GM18499 (cell line): ENCODE data around the gene PCNX4.

Experiments used
- ATAC-seq: cut with Tn5 transposase; IDR thresholded peaks from one replicate; pipeline ENCODE4 v1.9.1; 2021; ENCODE audit warnings: moderate number of reproducible peaks; ENCODE audit not compliant: insufficient read depth, unreplicated experiment

PCNX4 gene

GRCh38 chr14:60204104-60204842, 112.5 kb downstream of the PCNX4 start:
- peak; percentile 69 for ATAC-seq

- peak; percentile 33 for ATAC-seq
Observed at GRCh38 chr14:60204843-60205774, 113.4 kb downstream of the PCNX4 start.

GRCh38 chr14:60206249-60206670, 114.5 kb downstream of the PCNX4 start:
- no peak for ATAC-seq

- ATAC-seq = no peak
Observed at GRCh38 chr14:60206837-60207533, 115.3 kb downstream of the PCNX4 start.

- ATAC-seq = no peak
Observed at GRCh38 chr14:60210703-60211102, 119.0 kb downstream of the PCNX4 start.

GRCh38 chr14:60211153-60211552, 119.4 kb downstream of the PCNX4 start:
- ATAC-seq = no peak

GRCh38 chr14:60212503-60213371, 121.0 kb downstream of the PCNX4 start:
- ATAC-seq = peak; percentile 87

GRCh38 chr14:60214003-60214402, 122.3 kb downstream of the PCNX4 start:
- no peak for ATAC-seq

- ATAC-seq = no peak
Observed at GRCh38 chr14:60214415-60215126, 122.8 kb downstream of the PCNX4 start.

- ATAC-seq = no peak
Observed at GRCh38 chr14:60215127-60215444, 123.4 kb downstream of the PCNX4 start.

- ATAC-seq = no peak
Observed at GRCh38 chr14:60215520-60216420, 124.0 kb downstream of the PCNX4 start.

GRCh38 chr14:60217713-60218112, 126.0 kb downstream of the PCNX4 start:
- ATAC-seq = no peak
